Retina (tissue), 1 donor: Measurements from ENCODE around the gene NUDT7.

Source experiments
- DNase-seq: peaks from one replicate; pipeline ENCODE4 v3.0.0-alpha.2; 2016

NUDT7 gene

DNA sequence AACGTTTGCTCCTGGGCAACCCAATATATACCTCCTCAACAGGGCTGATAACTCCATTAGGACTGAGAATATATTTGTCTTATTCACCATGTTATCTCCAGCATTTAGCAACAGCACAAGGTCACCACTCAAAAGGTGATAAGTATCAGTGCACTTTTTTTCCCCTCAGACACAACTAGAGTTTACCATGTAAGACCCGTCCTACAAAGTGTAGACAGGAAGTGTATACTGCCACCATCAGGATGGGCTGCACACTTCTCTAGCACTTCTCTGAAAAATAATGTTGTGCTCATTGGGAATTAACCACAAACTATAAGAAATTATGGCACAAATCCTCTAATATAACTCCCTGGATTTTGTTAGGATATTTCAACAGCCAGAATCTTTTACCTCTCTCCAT lies 60.4 kb downstream of the NUDT7 start:
- DNase-seq: no peak

DNA sequence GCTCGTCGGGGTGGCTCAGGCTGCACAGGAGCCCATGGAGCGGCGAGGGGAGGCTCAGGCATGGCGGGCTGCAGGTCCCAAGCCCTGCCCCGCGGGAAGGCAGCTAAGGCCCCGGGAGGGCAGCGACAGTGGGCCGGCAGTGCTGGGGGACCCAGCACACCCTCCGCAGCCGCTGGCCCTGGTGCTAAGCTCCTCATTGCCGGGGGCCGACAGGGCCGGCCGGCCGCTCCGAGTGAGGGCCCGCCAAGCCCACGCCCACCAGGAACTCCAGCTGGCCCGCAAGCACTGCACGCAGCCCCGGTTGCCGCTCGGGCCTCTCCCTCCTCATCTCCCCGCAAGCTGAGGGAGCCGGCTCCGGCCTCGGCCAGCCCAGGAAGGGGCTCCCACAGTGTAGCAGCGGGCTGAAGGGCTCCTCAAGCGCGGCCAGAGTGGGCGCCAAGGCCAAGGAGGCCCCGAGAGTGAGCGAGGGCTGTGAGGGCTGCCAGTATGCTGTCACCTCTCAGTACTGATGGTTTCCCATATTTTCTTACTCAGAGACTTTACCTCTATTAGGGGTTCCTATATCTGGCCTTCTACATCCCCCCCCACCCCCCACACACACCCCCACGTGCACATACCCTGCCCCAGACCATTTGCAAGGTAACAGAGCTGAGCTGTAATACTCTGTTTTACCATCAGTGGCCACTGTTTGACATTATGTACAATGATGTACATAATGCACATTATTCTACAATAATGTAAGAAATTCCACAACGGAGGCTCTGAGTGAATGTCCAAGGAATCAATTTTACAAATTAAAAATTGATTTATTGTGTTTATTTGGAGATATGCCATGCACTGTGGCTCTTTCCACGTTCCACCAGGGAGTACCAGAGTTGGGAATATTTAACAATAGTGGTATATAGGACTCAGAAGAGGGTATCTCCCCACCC lies 62.4 kb downstream of the NUDT7 start:
- no peak for DNase-seq

DNA sequence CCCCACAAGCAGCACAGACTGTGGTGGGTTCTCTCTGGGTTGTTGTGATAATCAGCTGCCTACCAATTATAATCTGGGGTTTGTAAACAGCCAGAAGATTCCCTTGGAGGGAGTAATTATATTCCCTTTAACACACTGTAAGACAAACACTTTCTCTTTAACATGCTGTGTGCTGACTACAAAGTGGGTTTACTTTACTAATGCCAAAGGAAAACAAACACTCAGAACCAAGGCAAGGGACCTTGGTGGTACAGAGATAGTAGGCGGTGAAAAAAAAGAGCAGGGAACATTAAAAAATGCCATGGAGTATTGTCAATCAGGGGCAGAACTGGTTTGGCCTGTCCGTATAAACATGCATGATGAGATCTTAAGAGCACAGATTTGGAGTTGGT lies 63.1 kb downstream of the NUDT7 start:
- DNase-seq: no peak

DNA sequence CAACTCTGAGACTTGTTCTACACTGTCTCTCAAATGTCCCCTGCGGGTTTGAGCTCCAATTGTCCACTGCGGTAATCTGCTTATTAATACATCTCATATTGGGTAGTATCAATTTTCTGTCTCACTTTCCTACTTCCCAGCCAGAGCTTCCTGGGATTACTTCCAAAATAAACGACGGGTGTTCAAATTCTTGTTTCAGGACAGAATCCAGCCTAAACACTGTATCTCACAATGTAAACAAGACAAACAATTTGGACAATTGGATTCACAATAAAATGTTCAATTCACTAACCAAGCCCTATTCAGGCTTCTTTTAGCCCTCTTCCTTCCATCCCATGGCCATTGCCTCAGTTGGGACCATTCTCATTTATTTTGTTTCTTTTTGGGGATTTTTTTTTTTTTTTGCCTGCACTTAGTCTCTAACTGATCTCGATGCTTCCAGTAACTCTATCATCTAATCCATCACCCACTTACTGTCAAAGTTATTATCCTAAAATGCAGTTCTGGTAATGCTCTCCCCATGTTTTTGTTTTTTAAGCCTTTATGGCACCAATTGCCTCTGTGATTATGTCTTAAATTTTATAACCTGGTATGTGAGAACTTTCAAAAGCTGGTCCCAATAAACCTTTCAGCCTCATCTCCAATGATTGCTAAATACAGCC lies 64.0 kb downstream of the NUDT7 start:
- DNase-seq: no peak

DNA sequence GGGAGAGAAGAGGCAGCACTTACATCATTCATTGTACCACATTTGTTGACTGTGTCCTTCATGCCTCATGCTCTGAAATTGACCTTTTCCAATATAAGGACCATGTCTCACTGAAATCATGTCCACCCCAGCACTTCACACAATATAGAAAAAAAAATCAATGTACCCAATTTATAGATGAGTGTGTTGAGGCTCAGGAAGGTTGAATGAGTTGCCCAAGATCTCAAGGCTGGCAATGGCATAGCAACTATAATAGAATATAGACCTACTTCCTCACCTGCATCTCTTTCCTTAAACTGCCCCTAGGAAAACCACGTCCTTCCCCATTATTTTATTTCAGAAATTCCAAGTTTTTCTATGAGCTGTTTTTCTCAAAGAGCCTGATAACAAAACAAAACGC lies 65.1 kb downstream of the NUDT7 start:
- no peak for DNase-seq

DNA sequence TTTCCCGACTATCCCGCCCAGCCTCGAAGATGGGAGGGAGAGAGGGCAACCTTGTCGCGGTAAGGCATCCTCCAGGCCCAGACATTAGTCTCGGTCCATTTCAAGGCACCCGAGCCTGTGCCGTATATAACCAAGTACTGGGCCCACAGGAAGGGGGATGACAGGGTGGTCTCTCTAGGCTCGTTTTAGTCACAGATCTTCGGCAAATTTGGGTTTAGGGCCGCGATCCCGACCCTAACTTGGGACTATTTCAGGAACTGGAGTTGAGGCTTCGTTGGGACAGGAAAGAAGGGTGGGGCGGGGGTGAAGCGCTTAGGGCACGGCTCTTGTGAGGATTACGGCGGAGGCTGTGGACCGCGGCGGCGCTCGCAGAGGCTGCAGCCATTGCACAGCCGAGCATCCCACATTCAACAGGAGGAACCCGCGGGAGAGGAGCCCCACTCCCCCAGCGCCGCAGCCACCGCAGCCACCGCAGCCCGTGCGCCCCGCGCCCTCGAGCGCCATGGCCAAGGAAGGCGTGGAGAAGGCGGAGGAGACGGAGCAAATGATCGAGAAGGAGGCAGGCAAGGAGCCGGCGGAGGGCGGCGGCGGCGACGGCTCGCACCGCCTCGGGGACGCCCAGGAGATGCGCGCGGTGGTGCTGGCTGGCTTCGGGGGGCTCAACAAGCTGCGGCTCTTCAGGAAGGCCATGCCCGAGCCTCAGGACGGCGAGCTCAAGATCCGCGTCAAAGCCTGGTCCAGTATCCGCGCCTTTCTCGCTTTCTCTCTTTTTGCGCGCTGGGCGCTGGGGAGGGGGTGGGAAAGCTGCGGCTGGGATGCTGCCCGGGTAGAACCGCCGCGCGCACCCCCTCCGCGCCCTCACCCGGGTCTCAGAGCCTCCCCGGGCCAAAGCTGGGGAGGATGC lies 66.1 kb downstream of the NUDT7 start, which contains the start of gene VAT1L:
Gene VAT1L (plus strand): TSS at position 384 of the 904 bp plus-strand sequence. CDS start 119 bp downstream, at position 503.
- DNase-seq: peak; percentile 96

DNA sequence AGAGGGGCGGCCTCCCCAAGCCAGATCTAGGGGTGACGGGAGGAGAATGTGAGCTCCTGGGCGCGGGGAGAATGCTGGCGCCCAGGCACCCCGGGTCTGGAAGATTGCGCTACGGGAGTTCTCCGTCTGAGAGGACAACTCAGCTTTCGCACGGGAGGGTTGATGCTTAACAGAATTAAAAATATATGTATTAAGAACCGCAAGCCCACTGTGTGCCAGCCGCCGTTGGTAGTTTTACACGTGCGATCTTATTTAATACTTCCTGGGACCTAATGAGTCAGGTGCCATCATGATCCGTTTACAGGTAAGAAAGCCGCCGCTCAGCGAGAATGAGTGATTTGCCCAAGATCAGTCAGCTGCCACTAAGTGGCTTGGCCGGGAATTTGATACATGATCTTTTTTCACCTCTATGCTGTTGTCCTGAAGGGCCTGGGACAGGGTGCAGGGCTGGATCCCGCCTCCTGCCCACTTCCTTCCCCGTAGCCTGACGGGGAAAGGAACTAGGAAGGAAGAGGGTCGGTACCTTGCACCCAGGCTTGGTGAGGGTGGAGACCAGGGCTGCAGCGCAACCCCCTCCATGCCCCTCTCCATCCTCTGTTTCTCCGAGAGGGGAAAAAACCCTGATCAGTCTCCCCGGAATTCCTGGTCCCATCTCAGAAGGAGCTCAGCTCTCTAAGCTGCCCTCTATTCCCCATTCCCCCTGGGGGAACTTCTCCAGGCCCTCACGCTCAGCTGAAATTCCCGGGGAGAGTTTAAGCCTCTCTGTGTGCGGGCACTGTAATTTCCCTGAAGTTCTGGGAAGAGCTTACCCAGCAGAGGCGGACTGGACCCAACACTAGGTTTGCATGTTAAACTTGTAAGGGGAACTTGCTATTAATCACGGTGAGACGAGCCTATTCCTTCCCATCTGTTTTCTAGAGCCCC lies 67.0 kb downstream of the NUDT7 start:
- peak; percentile 44 for DNase-seq

DNA sequence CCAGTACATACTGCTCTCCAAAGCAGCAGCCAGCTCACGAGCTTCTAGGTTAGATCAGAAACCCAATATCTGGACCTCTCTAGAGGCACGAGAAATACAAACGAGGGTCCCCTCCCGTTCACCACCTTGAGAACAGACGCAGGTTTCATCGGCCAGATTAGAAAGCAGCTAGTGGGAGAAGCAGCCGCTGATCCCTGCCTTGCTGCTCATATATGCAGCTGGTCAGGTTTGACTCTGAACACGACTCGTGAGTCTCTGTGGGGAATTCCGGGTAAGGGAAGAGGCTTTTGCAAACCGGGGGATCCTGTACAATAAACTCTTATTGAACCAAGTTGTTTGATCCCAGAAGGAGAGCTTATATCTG lies 67.7 kb downstream of the NUDT7 start:
- DNase-seq: peak; percentile 42

DNA sequence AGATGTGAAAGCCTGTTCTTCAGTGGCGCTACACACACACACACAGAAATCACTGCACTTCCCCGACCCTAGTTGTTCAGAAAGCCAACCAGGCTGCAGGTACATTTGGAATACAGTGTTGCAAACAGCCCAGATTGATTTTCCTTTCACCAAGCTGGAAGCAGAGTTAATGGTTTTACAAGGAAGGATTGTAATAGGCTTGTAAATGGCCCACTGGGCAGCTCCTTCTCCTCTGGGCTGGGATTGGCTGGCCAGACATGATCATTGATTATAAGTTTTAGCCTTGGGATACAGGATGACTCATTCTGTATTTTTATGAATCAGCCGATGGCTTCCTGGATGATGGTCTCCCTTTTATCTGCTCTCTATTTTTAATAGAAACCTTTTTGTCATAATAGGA lies 68.6 kb downstream of the NUDT7 start:
- no peak for DNase-seq
